Fibroblast of lung (primary cell): Measurements from ENCODE around the gene ANKFN1. TPM values are rescaled to one million over a fixed set of nuclear protein-coding genes. Genes with fewer than 3 reads are reported as not detected.

Experiments used
- DNase-seq, 2 donors: peaks; one replicate each; pipeline versions ENCODE4 v3.0.0 to v3.0.0-alpha.2; 2010; ENCODE audit warnings: low read depth in 2 of 2
- H2AFZ ChIP-seq: 2 replicates; pipeline ENCODE4 v1.5.1; 2012; ENCODE audit warnings: low read length, control low read depth, inconsistent platforms
- H3K27ac ChIP-seq: 2 replicates; pipeline ENCODE4 v1.5.1; 2011; ENCODE audit warnings: low read length, control low read depth; ENCODE audit not compliant: insufficient read depth
- H3K27me3 ChIP-seq: 2 replicates; pipeline ENCODE4 v1.5.1; 2011; ENCODE audit warnings: mild to moderate bottlenecking, low read length; ENCODE audit not compliant: control insufficient read depth, insufficient read depth
- H3K36me3 ChIP-seq: 2 replicates; pipeline ENCODE4 v1.5.1; 2011; ENCODE audit warnings: low read length; ENCODE audit not compliant: control insufficient read depth, insufficient read depth
- H3K4me1 ChIP-seq: 2 replicates; pipeline ENCODE4 v1.5.1; 2011; ENCODE audit warnings: low read length; ENCODE audit not compliant: control insufficient read depth, insufficient read depth; ENCODE audit errors: extremely low read depth
- H3K4me2 ChIP-seq: 2 replicates; pipeline ENCODE4 v1.5.1; 2011; ENCODE audit warnings: low read length, control low read depth; ENCODE audit not compliant: insufficient read depth; ENCODE audit errors: extremely low read depth
- H3K4me3 ChIP-seq, 4 experiments: fragments of 200-600 bp in 1 of 4; sonication (generic) in 1 of 4; replicated peaks in 1 of 4; 2 replicates each; pipeline ENCODE4 v1.5.1; 2011 to 2016; ENCODE audit warnings: low read length in 4 of 4, low read depth in 3 of 4, mild to moderate bottlenecking in 3 of 4, control low read depth in 2 of 4, inconsistent platforms in 1 of 4, mixed read lengths in 1 of 4; ENCODE audit not compliant: insufficient read depth in 1 of 4; ENCODE audit errors: control extremely low read depth in 1 of 4
- H3K79me2 ChIP-seq: 2 replicates; pipeline ENCODE4 v1.5.1; 2012; ENCODE audit warnings: mild to moderate bottlenecking, low read length, inconsistent platforms; ENCODE audit not compliant: control insufficient read depth, insufficient read depth
- H3K9ac ChIP-seq: 2 replicates; pipeline ENCODE4 v1.5.1; 2011; ENCODE audit warnings: mild to moderate bottlenecking, low read length, control low read depth; ENCODE audit not compliant: insufficient read depth
- H3K9me3 ChIP-seq: 2 replicates; pipeline ENCODE4 v1.5.1; 2012; ENCODE audit warnings: low read depth, low read length; ENCODE audit not compliant: control insufficient read depth, insufficient read depth
- H4K20me1 ChIP-seq: 2 replicates; pipeline ENCODE4 v1.5.1; 2011; ENCODE audit warnings: low read length; ENCODE audit not compliant: control insufficient read depth, insufficient read depth; ENCODE audit errors: extremely low read depth
- CTCF ChIP-seq, 2 donors: IDR thresholded peaks in 1 of 2; conservative IDR thresholded peaks in 1 of 2; 1 replicate in 1 of 2; 2 replicates in 1 of 2; pipeline ENCODE4 v1.5.1; 2011 to 2012; ENCODE audit warnings: low read length in 2 of 2, control low read depth in 1 of 2, inconsistent platforms in 1 of 2, low read depth in 1 of 2, mild to moderate bottlenecking in 1 of 2
- EZH2 ChIP-seq: IDR thresholded peaks from 2 replicates; pipeline ENCODE4 v1.5.1; 2012; ENCODE audit warnings: low read length, control low read depth, mild to moderate bottlenecking; ENCODE audit errors: missing control alignments
- polyA plus RNA-seq, 2 donors: library from polyadenylated mRNA; depleted of rRNA in 1 of 2; stranded (reverse) in 1 of 2; unstranded in 1 of 2; fragments of >200 nt; gene quantifications; 2 replicates each; pipeline ENCODE4 v1.2.1, GENCODE V29; 2011 to 2012; ENCODE audit warnings: missing spikeins in 1 of 2
- total RNA-seq: library from RNA; depleted of rRNA; stranded (reverse); fragments of >200 nt; gene quantifications from 2 replicates; pipeline ENCODE4 v1.2.1, GENCODE V29; 2014

Gene ANKFN1
- total and polyA plus RNA-seq, 2 donors (not counting 1 experiment from before 2014, with no cell fraction given), result 0.19 TPM; not detected in 1

- DNase-seq, result no peak
- Histone ChIP-seq H3K79me2 (no peaks in the 10 kb centered on the region), H4K20me1 (no peaks in the 10 kb centered on the region), H3K27ac (no peak overlapping the region), H3K9ac (no peak overlapping the region), H2AFZ (no peak overlapping the region), H3K4me1 (no peaks in the 10 kb centered on the region), H3K9me3 (no peaks in the 10 kb centered on the region), H3K4me3 (no peak overlapping the region), H3K27me3 (no peaks in the 10 kb centered on the region), H3K36me3 (no peaks in the 10 kb centered on the region), H3K4me2 (no peak overlapping the region)
- TF ChIP-seq CTCF (conservative IDR thresholded peaks at IDR 0.05 in 1 of 2, IDR thresholded peaks at IDR 0.05 in 1 of 2; ENCODE audit: low read depth in 1 of 2, low read length in 2 of 2) (no peak), EZH2 (no peak)
These were observed 312.6 kb downstream of the ANKFN1 start for GRCh38 chr17:56465886-56466285.

GRCh38 chr17:56468840-56469239 lies 315.6 kb downstream of the ANKFN1 start:
- DNase-seq, result no peak
- H3K4me3 ChIP-seq, result no peak overlapping the region
- H3K9ac ChIP-seq, result no peak overlapping the region
- no peak overlapping the region for H2AFZ ChIP-seq
- no peaks in the 10 kb centered on the region for H4K20me1 ChIP-seq
- no peak for TF ChIP-seq CTCF (conservative IDR thresholded peaks at IDR 0.05 in 1 of 2, IDR thresholded peaks at IDR 0.05 in 1 of 2; ENCODE audit: low read depth in 1 of 2, low read length in 2 of 2)
- TF ChIP-seq EZH2, result no peak
- H3K27me3 ChIP-seq, result no peaks in the 10 kb centered on the region
- no peaks in the 10 kb centered on the region for H3K79me2 ChIP-seq
- H3K9me3 ChIP-seq, result no peaks in the 10 kb centered on the region
- no peaks in the 10 kb centered on the region for H3K4me1 ChIP-seq
- H3K36me3 ChIP-seq, result no peaks in the 10 kb centered on the region
- H3K4me2 ChIP-seq, result no peak overlapping the region
- no peak overlapping the region for H3K27ac ChIP-seq

GRCh38 chr17:56471696-56472095 lies 318.4 kb downstream of the ANKFN1 start:
- TF ChIP-seq EZH2 (no peak), CTCF (conservative IDR thresholded peaks at IDR 0.05 in 1 of 2, IDR thresholded peaks at IDR 0.05 in 1 of 2; ENCODE audit: low read depth in 1 of 2, low read length in 2 of 2) (no peak)
- H3K36me3 ChIP-seq, result no peaks in the 10 kb centered on the region
- peak in 1 of 2 donors; percentile 65 for DNase-seq

More at GRCh38 chr17:56471696-56472095, 318.4 kb downstream of the ANKFN1 start:
- H3K27ac ChIP-seq, result no peak overlapping the region
- no peaks in the 10 kb centered on the region for H3K27me3 ChIP-seq
- no peak overlapping the region for H3K9ac ChIP-seq
- no peaks in the 10 kb centered on the region for H3K9me3 ChIP-seq
- H3K4me1 ChIP-seq, result no peaks in the 10 kb centered on the region
- no peak overlapping the region for H3K4me2 ChIP-seq
- no peaks in the 10 kb centered on the region for H3K79me2 ChIP-seq
- no peaks in the 10 kb centered on the region for H4K20me1 ChIP-seq
- H2AFZ ChIP-seq, result no peak overlapping the region
- H3K4me3 ChIP-seq, result no peak overlapping the region
